Measurements from ENCODE around the gene PCCA. TPM values are rescaled to one million over a fixed set of nuclear protein-coding genes. Genes with fewer than 3 reads are reported as not detected.
A peak's percentile ranks its signal among the peaks of the same experiment; 100 is the strongest.

The PCCA gene
- total and polyA plus RNA-seq, 8 donors, result 26.8 to 48.9 (median 37.6) TPM

DNA sequence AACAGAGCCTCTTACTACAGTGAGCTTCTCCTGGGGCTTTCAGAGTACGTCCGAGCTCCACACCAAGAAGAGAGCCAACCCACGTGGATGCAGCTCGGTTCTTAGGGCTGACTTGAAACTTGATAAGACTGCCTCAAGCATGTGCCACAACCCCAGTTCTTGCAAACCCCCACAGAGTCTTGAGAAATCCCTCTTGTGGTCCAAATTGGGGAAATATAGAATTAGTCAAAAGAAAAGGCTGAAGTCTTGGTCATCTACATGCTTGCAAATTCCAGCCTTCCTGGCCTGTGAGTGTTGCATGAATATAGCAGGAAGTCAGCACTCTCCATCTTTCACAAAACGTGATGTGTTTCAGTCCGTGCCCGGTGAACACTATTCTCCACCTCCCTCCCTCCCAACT, 404.5 kb downstream of the PCCA start:
- ATAC-seq, result no peak
- no peak for TF ChIP-seq CTCF (IDR thresholded peaks at IDR 0.05)
- Histone ChIP-seq H3K9me3 (no peaks in the 10 kb centered on the region), H3K4me1 (peaks cover 8 to 60% of the 10 kb centered on the region in 2 donors), H3K27ac (peak overlapping the region in 1 of 2 donors; percentile 18), H3K27me3 (no peaks in the 10 kb centered on the region), H3K4me3 (no peak overlapping the region), H3K36me3 (no peaks in the 10 kb centered on the region)
- DNase-seq, result no peak
- intact Hi-C loops (cut with DNase I), result no loop called here

DNA sequence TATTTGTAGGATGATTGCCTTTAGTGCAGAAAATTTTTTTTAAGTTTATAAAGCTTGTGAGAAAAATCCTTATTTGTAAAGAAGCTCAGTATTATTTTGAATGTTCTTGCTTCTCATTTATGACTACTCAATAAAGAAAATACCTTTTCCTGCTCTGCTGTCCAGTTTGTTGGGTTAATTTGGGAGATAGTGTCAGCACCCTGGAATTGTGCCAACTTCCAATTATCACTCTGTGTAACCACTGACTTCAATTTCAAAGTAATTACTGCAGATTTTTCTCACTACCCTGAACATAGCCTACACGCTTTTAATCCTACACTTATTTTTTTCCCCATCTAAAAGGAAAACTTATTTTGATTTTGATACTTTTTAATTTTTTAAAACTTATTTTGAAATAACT, 406.6 kb downstream of the PCCA start:
- no peak for DNase-seq
- H3K4me1 ChIP-seq, result peaks cover 7 to 50% of the 10 kb centered on the region in 2 donors
- no peak overlapping the region for H3K27ac ChIP-seq
- no peaks in the 10 kb centered on the region for H3K9me3 ChIP-seq
- H3K4me3 ChIP-seq, result no peak overlapping the region
- no peak for ATAC-seq
- no peaks in the 10 kb centered on the region for H3K36me3 ChIP-seq
- H3K27me3 ChIP-seq, result no peaks in the 10 kb centered on the region
- TF ChIP-seq CTCF (IDR thresholded peaks at IDR 0.05), result no peak
- intact Hi-C loops (cut with DNase I), result no loop called here

DNA sequence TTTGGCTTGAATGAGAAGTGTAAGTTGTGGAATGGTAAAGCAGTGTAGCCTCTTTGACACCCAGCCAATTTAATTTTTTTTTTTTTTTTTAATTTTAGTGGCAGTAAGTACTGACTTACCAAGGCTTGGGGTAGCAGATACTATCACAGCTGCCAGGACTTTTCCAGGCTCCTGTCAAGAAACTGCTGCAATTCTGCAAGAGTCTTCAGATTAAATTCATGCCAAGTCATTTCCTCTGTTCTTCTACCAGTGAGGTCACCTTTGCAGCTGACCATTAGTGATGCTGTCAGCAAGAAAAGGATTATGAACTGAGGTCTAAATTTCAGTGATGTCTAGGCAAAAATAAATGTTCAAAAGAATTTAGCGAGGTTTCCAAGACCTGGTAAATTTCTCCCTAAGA, 408.5 kb downstream of the PCCA start:
- Histone ChIP-seq H3K36me3 (no peaks in the 10 kb centered on the region), H3K27ac (no peak overlapping the region), H3K4me3 (no peak overlapping the region), H3K9me3 (no peaks in the 10 kb centered on the region), H3K4me1 (peaks cover 0 to 33% of the 10 kb centered on the region in 2 donors), H3K27me3 (no peaks in the 10 kb centered on the region)
- intact Hi-C loops (cut with DNase I), result no loop called here
- DNase-seq (no peak), ATAC-seq (peak; percentile 19)
- no peak for TF ChIP-seq CTCF (IDR thresholded peaks at IDR 0.05)

- ATAC-seq (no peak), DNase-seq (no peak)
- Histone ChIP-seq H3K9me3 (no peaks in the 10 kb centered on the region), H3K36me3 (no peaks in the 10 kb centered on the region), H3K4me1 (peaks cover 0 to 8% of the 10 kb centered on the region in 2 donors), H3K27me3 (no peaks in the 10 kb centered on the region), H3K4me3 (no peak overlapping the region), H3K27ac (no peak overlapping the region)
- no peak for TF ChIP-seq CTCF (IDR thresholded peaks at IDR 0.05)
- intact Hi-C loops (cut with DNase I), result no loop called here
These were observed 413.6 kb downstream of the PCCA start for GRCh38 chr13:100502446-100502845.

DNA sequence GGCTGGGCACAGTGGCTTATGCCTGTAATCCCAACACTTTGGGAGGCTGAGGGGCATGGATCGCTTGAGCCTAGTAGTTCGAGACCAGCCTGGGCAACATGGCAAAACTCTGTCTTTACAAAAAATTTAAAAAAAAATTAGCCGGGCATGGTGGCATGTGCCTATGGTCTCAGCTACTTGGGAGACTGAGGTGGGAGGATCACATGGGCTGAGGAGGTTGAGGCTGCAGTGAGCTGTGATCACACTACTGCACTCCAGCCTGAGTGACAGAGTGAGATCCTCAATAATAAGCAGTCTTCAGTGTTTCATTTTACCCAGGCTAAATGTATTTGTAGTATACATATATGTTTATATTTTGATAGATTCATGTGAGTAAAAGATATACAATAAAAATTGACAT, 414.7 kb downstream of the PCCA start:
- H3K27ac ChIP-seq, result no peak overlapping the region
- H3K4me3 ChIP-seq, result no peak overlapping the region
- intact Hi-C loops (cut with DNase I), result no loop called here
- no peak for TF ChIP-seq CTCF (IDR thresholded peaks at IDR 0.05)
- DNase-seq (no peak), ATAC-seq (no peak)
- peaks cover 0 to 3% of the 10 kb centered on the region in 2 donors for H3K4me1 ChIP-seq
- no peaks in the 10 kb centered on the region for H3K36me3 ChIP-seq
- H3K9me3 ChIP-seq, result no peaks in the 10 kb centered on the region
- H3K27me3 ChIP-seq, result no peaks in the 10 kb centered on the region
